IPS-NIHi7 (cell line): ENCODE measurements around the gene LAMC1.

Source experiments
- DNase-seq: peaks from one replicate; pipeline ENCODE4 v3.0.0; 2012; ENCODE audit warnings: mixed read lengths; ENCODE audit errors: extremely low spot score

LAMC1 gene

GRCh38 chr1:183194527-183195141 lies 171.4 kb downstream of the LAMC1 start:
- DNase-seq, result no peak

- no peak for DNase-seq
Measured at GRCh38 chr1:183195142-183195574, 171.9 kb downstream of the LAMC1 start.
